8988T (cell line): ENCODE data around the gene CD3G.

Experiments used
- DNase-seq: peaks from one replicate; pipeline ENCODE4 v3.0.0; 2011

The CD3G gene

GRCh38 chr11:118328745-118329144, 15.4 kb upstream of the CD3G start:
- no peak for DNase-seq

GRCh38 chr11:118334745-118335144, 9.4 kb upstream of the CD3G start:
- no peak for DNase-seq

GRCh38 chr11:118338637-118339061, 5.5 kb upstream of the CD3G start:
- no peak for DNase-seq

- DNase-seq = no peak
These were observed 4.7 kb upstream of the CD3G start for GRCh38 chr11:118339281-118339961.

- DNase-seq = no peak
These were observed 3.7 kb upstream of the CD3G start for GRCh38 chr11:118340449-118340848.

DNA sequence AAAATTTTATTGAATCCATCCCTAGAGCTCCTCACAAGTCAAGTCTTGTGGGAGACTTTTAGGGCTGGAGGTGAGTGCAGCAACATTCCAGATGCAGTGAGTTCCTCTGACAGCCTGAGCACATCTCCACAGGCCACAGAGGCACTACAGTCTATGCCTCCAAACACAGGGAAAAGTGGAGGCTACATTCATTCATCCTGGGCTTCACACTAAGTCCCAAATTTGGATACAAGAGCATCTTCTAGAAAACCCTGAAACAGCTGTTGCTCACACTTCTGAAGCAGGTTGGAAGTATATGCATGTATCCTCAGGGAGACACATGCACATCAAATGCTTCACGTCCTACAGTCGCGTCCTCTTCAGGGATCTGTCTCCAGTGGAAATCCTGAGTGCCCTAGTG, 2.9 kb upstream of the CD3G start:
- DNase-seq = no peak

GRCh38 chr11:118341815-118342489, 2.2 kb upstream of the CD3G start:
- DNase-seq = no peak

DNA sequence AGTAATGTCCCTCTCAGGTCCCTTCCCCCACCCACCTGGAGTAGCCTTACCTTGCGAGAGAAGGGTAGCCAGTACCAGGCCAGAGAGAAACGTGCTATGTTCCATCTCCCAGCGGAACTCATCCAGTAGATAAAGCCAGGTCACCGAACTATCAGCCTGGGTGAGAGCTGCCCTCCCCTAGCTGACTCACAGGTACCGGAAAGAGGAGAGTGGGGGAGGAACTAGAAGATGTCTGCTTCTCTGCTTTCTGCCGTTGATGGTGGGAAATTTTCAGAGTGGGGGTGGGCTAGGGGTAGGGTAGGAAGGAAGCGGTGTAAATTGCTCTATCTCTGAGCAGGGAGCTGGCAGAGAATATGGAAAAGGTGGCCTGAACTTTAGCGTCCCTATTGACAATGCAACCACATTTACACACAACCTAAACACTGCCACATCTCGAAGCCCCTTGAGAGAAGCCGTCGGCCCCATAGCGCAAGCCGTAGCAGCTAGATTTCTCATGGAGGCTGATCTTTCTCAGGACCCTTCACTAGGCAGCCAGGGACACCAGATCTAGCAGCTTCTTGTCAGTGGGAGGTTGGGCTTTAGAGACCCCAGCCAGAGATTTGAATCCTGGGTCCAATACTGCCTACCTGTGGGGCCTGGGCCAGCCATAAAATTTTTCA, 1.5 kb upstream of the CD3G start, which contains the start of gene CD3D:
Gene CD3D (minus strand): TSS at position 203 of the 659 bp plus-strand sequence. CDS start 98 bp downstream, at position 105.
- no peak for DNase-seq

DNA sequence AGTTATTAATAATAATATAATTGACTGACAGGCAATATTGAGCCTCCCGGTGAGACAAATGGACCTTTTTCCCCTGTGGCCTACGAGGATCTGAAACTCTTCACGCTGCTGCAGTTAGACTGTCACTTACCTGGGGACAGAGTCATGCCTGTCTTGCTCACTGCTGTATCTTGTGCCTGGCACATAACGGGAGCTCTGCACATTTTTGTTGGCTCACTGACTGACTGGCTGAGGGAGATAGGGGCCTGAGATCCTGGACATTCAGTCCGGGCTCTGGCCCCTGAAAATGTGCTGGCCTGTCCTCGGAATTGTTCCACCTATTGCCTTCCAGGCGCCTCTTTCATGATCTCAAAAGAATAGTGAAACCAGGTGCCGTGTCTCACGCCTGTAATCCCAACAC, 896 bp upstream of the CD3G start:
- DNase-seq = no peak

DNA sequence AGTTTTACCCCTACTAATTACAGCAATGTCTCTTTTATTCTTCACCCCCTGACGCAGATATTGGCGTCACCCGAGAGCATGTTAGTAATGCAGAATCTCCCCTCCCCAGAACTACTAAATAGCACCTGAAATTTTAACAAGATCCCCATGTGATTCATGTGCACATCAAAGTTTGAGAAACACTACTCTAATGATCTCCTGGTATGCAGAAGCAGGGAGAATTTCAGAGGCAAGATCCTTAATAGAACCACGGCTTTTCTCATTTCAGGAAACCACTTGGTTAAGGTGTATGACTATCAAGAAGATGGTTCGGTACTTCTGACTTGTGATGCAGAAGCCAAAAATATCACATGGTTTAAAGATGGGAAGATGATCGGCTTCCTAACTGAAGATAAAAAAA, 5.3 kb downstream of the CD3G start:
- DNase-seq = no peak

GRCh38 chr11:118353084-118353710, 9.1 kb downstream of the CD3G start:
- DNase-seq = no peak

GRCh38 chr11:118358071-118358470, 13.9 kb downstream of the CD3G start:
- DNase-seq = no peak

DNA sequence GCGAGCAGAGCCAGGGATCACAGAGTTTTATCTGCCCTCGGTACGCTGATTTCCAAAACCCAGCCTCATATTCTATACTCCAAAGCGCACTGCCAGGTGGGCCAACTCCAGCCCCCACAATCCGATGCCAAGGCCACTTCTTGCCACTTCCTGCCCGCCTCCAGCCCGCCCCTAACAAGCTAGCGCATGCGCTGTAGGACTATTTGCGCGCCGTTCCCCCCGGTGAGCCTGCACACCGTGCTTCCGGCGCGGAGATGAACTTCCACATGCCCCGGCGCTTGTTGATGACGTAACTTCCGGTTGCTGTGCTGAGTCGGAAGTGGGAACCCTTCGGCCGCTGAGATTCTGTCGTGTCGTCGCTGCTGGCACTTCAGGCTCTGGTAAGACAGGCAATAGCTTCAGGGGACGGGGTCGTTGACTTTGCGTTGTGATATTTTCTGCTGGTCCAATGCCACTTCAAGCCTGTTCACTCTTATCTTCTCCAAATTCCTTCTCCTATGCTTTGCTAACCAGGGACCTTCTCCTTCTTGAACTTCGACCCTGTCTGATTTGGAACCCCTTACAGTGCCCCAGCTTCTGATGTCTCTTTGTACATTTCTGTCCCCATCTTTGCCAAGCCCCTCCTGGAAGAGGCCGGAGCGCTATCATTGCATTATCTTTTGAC, 15.3 kb downstream of the CD3G start, which contains the start of gene UBE4A:
Gene UBE4A (plus strand): TSS at position 306 of the 664 bp plus-strand sequence. CDS start 5,481 bp downstream, outside the sequence.
- DNase-seq = peak; percentile 53

DNA sequence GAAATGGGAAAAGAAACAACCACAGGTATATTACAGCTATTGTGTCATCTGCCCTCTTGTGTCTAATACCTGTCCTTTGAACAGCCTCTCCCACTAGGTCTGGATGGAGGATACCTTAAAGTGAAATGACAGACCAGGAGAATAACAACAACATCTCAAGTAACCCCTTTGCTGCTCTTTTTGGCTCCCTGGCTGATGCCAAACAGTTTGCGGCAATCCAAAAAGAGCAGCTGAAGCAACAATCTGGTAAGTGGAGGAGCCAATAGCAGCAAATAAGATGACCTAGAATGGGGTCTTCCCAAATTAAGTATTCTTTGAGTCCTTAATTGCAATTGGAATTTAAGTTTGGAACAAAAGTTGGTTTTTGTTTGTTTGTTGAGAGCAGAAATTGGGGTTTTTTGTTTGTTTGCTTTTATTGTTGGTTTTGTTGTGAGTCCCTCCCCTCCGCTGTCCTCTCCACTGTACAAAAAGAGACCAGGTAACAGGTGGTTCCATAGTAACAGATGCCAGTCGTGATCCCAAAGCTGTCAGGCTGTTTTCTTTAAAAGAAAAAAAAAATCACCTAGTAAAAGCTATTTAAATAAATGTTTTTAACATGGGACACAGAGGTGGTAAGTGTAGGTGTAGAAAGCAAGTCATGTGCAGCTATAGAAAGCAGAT, 20.9 kb downstream of the CD3G start:
- no peak for DNase-seq

DNA sequence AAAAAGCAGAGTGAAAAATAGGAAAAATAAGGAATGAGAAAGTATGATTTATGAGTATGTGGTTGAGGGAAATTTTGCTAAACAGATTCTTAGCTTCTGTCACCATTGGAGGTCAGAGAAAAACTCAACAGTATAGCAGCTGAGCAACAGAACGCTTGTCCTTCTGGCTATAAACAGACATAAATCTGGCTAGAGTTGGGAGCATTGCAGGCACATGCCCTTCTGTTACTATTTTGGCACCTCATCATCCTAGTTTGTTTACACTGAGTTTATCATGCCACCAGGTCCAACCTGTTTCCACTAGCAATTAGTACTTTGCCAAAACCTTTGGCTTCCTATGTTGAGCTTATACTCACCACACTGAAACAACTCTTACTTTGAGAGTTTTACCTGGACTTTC, 22.1 kb downstream of the CD3G start:
- DNase-seq = no peak

DNA sequence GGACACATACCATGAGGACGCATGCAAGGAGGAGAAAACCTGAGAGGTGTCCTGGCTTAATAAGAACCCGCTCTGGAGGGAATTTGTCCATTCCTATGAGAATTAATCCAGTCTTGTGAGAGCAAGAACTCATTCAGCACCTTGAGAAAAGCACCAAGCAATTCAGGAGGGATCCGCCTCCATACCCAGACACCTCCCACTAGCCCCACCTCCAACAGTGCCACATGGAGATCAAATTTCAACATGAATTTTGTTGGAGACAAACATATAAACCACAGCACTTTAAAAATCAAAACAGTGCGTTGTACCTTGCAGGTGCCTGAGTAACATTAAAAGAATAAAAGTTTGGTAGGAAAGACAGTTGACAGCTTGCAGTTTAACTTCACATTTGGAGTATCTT, 26.6 kb downstream of the CD3G start:
- no peak for DNase-seq

GRCh38 chr11:118373263-118373662, 29.1 kb downstream of the CD3G start:
- no peak for DNase-seq

GRCh38 chr11:118373871-118374270, 29.7 kb downstream of the CD3G start:
- DNase-seq = no peak

DNA sequence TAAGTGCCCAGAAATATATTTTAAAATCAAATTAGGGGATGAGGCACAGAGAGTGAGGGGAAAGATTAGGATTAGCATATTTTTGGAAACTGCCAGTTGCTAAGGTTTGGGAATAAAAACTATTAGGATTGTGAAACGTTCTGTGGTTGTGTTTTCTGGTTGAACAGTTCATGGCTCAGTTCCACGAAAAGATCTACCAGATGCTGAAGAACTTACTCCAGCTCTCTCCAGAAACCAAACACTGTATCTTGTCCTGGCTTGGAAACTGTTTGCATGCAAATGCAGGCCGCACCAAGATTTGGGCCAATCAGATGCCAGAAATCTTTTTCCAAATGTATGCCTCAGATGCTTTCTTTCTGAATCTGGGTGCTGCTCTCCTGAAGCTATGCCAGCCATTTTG, 30.6 kb downstream of the CD3G start:
- DNase-seq = no peak

- no peak for DNase-seq
These were observed 31.8 kb downstream of the CD3G start for GRCh38 chr11:118375978-118376377.

- no peak for DNase-seq
These were observed 35.4 kb downstream of the CD3G start for GRCh38 chr11:118379497-118379896.

- no peak for DNase-seq
These were observed 36.4 kb downstream of the CD3G start for GRCh38 chr11:118380571-118380970.
